ENCODE results near the gene WAC.
A peak's percentile ranks its signal among the peaks of the same experiment; 100 is the strongest.

Gene WAC

DNA sequence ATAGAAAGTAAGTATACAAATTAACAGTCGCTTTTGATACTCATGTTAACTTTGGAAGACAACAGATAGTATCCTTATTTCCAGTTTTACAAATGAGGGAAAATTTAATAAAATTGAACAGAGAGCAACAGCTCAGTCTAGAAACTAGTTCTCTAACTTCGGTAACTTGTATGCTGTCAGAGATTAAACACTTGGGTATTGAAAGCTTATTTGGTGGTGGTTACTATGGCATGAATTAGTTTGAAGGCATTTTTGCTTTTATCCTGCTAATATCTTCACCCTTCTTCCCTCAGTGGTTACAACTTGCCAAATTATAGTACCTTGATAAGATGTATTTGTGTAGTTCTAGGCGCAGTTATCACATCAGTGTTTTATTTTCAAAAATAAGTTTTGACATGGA lies 7.2 kb downstream of the WAC start:
- no peak overlapping the region for H3K4me3 Mint-ChIP-seq
- H3K4me1 Mint-ChIP-seq = peaks cover 65% of the 10 kb centered on the region
- H3K9me3 Mint-ChIP-seq = no peaks in the 10 kb centered on the region
- no peaks in the 10 kb centered on the region for H3K27me3 Mint-ChIP-seq
- no peak overlapping the region for H3K27ac Mint-ChIP-seq (ENCODE audit: low read depth)
- DNase-seq (ENCODE audit: low spot score in 2 of 2) (no peak), ATAC-seq (replicated peaks; ENCODE audit: extremely low read depth, poor library complexity, severe bottlenecking) (no peak)
- H3K36me3 Mint-ChIP-seq (ENCODE audit: insufficient read depth) = peaks cover 82% of the 10 kb centered on the region

DNA sequence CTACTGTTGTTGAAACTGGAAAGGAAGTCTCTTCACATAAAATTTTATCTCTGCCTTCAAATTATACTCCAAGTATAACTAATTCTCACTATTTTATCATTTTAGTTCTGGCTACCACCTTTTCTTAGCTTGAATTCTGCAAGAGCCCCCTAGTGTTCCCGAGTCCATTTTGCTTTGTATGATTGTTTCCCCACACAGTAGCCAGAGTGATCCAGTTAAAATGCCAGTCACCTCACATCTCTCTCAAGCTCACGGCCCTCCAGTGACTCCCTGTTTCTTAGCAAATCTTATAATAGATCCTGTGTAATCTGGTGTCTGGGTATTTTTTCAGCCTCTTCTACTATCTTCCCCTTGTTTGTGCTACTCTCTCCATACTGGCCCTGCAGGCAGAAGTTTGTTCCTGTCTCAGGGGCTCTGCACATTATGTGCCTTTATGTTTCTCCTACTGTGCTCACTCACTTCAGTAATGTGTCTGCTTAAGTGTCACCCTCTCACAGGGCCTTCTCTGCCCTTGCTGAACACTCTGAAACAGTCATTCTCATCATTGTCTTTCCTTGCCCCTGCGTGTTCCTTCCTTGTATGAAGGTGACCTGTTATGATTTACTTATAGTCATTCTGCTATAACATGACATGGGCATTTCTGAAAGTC lies 8.9 kb downstream of the WAC start:
- ATAC-seq (replicated peaks; ENCODE audit: extremely low read depth, poor library complexity, severe bottlenecking) (no peak), DNase-seq (ENCODE audit: low spot score in 2 of 2) (no peak)
- Mint-ChIP-seq H3K4me1 (peaks cover 59% of the 10 kb centered on the region), H3K27me3 (no peaks in the 10 kb centered on the region), H3K9me3 (no peaks in the 10 kb centered on the region), H3K27ac (ENCODE audit: low read depth) (no peak overlapping the region), H3K36me3 (ENCODE audit: insufficient read depth) (peaks cover 74% of the 10 kb centered on the region), H3K4me3 (peak overlapping the region; percentile 14)

DNA sequence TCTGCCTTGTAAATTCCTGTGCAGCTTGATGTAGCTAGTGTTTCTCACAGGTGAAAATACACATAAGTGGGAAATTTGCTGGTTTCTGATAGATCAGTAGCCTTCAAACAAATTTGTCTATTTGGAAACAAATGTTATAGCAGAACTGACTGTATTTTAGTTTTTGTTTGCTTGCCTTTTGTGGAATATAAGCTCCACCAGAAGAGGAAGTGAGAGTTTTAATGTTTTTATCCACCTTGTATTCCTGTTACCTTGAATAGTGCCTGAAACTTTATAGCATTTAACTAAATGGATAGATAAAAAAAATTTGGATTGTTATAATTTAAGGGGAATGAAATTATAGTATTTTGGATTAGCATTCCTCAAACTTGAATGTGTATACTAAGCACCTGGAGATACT lies 9.8 kb downstream of the WAC start:
- DNase-seq (ENCODE audit: low spot score in 2 of 2) (no peak), ATAC-seq (replicated peaks; ENCODE audit: extremely low read depth, poor library complexity, severe bottlenecking) (no peak)
- no peak overlapping the region for H3K27ac Mint-ChIP-seq (ENCODE audit: low read depth)
- H3K4me1 Mint-ChIP-seq = peaks cover 50% of the 10 kb centered on the region
- no peaks in the 10 kb centered on the region for H3K27me3 Mint-ChIP-seq
- no peaks in the 10 kb centered on the region for H3K9me3 Mint-ChIP-seq
- no peak overlapping the region for H3K4me3 Mint-ChIP-seq
- H3K36me3 Mint-ChIP-seq (ENCODE audit: insufficient read depth) = peaks cover 74% of the 10 kb centered on the region

DNA sequence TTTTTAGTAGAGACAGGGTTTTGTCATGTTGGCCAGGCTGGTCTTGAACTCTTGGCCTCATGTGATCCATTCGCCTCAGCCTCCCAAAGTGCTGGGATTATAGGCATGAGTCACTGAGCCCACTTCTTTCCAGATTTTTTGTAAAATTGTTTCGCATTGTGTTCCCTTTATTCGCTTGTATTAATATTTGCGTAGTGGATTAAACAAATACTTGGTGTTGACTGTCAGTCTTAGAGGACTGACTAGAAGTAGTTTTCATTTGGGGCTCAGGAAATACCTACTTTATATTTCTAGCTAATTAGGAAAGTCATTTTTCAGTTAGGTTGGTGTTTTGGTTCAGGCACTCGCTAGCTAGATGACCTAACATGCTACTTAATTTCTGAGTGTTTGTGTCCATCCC lies 11.1 kb downstream of the WAC start:
- Mint-ChIP-seq H3K27me3 (no peaks in the 10 kb centered on the region), H3K36me3 (ENCODE audit: insufficient read depth) (peaks cover 72% of the 10 kb centered on the region), H3K9me3 (no peaks in the 10 kb centered on the region), H3K4me3 (no peak overlapping the region), H3K4me1 (peaks cover 55% of the 10 kb centered on the region), H3K27ac (ENCODE audit: low read depth) (no peak overlapping the region)
- DNase-seq (ENCODE audit: low spot score in 2 of 2) = no peak
- ATAC-seq (replicated peaks; ENCODE audit: extremely low read depth, poor library complexity, severe bottlenecking) = no peak

DNA sequence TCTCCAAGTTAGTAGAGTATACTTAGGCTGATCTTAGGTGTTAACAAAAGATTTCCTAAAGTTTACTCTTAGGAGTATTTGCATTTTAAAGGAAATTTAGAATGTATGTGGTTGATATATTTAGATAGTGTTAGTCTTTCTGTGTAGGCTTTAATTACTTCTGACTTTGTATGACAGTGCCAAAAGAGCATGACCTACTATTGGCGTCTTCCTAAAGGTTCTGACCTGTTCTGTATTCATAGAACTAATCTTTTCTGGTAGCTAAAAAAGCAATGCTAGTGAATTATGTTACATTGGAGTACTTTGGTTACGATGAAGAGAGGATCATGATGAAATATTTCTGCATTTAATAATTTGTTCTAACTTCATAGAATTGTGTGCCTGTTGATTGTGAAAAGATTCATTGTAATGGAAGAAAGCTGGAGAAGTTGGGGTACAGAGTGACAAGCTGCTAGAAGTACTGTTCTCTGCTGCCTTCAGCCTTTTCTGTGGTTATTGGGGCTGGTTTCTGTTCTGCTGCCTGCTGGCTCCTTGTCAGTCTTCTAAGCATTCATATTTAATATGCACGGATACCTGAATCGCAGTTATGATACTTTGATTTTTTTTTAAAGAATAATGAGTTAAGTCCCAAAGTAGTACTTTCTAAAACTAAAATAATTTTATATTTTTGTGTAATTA lies 13.2 kb downstream of the WAC start:
- H3K9me3 Mint-ChIP-seq = no peaks in the 10 kb centered on the region
- H3K27ac Mint-ChIP-seq (ENCODE audit: low read depth) = no peak overlapping the region
- ATAC-seq (replicated peaks; ENCODE audit: extremely low read depth, poor library complexity, severe bottlenecking) = peak; percentile 57
- no peaks in the 10 kb centered on the region for H3K27me3 Mint-ChIP-seq
- H3K36me3 Mint-ChIP-seq (ENCODE audit: insufficient read depth) = peaks cover 74% of the 10 kb centered on the region
- peak overlapping the region; percentile 66 for H3K4me3 Mint-ChIP-seq
- peaks cover 66% of the 10 kb centered on the region for H3K4me1 Mint-ChIP-seq
- DNase-seq (ENCODE audit: low spot score in 2 of 2) = no peak

DNA sequence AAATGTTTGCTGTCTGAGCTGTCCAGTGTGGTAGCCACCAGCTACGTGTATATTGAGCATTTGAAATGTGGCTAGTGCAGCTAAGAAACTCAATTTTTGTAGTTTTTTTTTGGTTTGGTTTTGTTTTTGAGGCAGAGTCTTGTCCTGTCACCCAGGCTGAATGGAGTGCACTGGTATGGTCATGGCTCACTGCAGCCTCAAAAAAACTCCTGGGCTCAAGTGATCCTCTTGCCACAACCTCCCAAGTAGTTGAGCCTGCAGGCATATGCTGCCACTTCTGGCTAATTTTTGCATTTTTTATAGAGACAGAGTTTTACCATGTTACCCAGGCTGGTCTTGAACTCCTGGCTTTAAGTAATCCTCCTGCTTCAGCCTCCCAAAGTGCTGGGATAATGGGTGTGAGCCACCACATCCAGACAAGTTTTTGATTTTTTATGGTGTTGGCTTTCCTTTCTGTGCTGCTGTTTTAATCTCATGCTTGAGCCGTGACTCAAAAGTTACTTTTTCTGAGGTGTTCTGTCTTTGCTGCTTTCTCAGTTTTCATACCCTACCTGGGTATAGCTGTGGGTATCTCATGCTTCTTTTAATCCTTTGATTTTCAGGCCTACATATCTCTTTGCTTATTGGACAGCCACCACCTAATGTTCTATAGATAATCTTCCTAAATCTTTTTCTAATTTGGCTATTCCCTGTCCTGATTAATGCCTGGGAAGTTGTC lies 16.0 kb downstream of the WAC start:
- DNase-seq (ENCODE audit: low spot score in 2 of 2) = no peak
- H3K36me3 Mint-ChIP-seq (ENCODE audit: insufficient read depth) = peaks cover 74% of the 10 kb centered on the region
- no peaks in the 10 kb centered on the region for H3K27me3 Mint-ChIP-seq
- H3K27ac Mint-ChIP-seq (ENCODE audit: low read depth) = peak overlapping the region; percentile 72
- peak overlapping the region; percentile 67 for H3K4me3 Mint-ChIP-seq
- H3K9me3 Mint-ChIP-seq = no peaks in the 10 kb centered on the region
- H3K4me1 Mint-ChIP-seq = peaks cover 67% of the 10 kb centered on the region
- ATAC-seq (replicated peaks; ENCODE audit: extremely low read depth, poor library complexity, severe bottlenecking) = no peak

DNA sequence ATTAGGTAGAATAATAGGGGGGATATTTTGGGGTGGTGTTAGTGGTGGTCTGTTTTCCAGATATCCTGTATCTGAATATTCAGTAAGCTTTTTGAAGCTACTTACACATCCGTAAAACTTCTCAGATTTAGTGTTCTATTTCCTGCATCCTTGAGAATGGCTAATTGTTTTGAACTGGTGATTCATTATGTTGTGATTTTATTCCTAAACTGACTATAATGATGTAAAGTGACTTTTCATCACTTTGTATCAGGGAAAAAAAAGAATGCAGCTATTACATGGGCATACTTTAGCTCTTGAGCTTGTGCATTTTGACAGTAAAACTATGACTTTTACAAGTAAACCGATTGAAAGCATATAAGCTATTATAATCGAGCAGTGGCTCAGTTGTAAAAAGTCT lies 18.2 kb downstream of the WAC start:
- DNase-seq (ENCODE audit: low spot score in 2 of 2) = no peak
- Mint-ChIP-seq H3K27ac (ENCODE audit: low read depth) (peak overlapping the region; percentile 85), H3K4me1 (peaks cover 77% of the 10 kb centered on the region), H3K36me3 (ENCODE audit: insufficient read depth) (peaks cover 70% of the 10 kb centered on the region), H3K4me3 (peak overlapping the region; percentile 67), H3K27me3 (no peaks in the 10 kb centered on the region), H3K9me3 (no peaks in the 10 kb centered on the region)
- ATAC-seq (replicated peaks; ENCODE audit: extremely low read depth, poor library complexity, severe bottlenecking) = no peak

DNA sequence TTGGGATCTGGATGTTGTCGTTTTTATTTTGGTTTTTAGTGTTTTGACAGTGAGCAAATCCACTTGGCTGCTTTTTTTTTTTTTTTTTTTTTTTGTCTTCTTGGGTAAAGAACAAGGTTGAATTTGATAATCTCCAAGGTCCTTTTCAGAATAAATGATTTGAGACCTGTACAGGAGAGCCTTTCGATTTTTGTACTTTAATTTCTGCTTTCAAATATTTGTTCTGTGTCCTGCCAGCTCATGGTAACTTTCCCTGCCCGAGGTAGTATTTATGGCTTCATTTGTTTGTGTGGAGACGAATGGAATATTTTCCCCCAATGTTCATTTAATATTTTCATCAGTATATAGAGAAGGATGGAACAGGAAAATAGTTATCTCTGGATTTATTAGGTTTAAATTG lies 19.9 kb downstream of the WAC start:
- H3K36me3 Mint-ChIP-seq (ENCODE audit: insufficient read depth) = peaks cover 64% of the 10 kb centered on the region
- peak overlapping the region; percentile 85 for H3K27ac Mint-ChIP-seq (ENCODE audit: low read depth)
- peaks cover 85% of the 10 kb centered on the region for H3K4me1 Mint-ChIP-seq
- ATAC-seq (replicated peaks; ENCODE audit: extremely low read depth, poor library complexity, severe bottlenecking) = no peak
- peak overlapping the region; percentile 67 for H3K4me3 Mint-ChIP-seq
- no peak for DNase-seq (ENCODE audit: low spot score in 2 of 2)
- H3K27me3 Mint-ChIP-seq = no peaks in the 10 kb centered on the region
- no peaks in the 10 kb centered on the region for H3K9me3 Mint-ChIP-seq

DNA sequence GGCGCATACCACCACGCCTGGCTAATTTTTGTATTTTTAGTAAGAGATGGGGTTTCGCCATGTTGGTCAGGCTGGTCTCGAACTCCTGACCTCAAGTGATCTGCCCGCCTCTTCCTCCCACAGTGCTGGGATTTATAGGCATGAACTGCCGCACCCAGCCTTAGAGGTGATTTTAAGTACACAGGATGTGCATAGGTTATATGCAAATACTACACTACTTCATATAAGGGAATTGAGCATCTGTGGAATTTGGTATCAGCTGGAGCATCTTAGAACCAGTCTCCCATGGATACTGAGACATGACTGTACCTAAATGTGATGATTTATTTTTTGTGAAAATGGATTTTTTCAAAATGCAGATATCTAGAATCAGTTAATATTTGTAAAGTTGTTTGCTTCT lies 21.1 kb downstream of the WAC start:
- Mint-ChIP-seq H3K27ac (ENCODE audit: low read depth) (peak overlapping the region; percentile 29), H3K9me3 (no peaks in the 10 kb centered on the region), H3K27me3 (no peaks in the 10 kb centered on the region), H3K36me3 (ENCODE audit: insufficient read depth) (peaks cover 55% of the 10 kb centered on the region), H3K4me3 (no peak overlapping the region), H3K4me1 (peaks cover 84% of the 10 kb centered on the region)
- DNase-seq (ENCODE audit: low spot score in 2 of 2) (no peak), ATAC-seq (replicated peaks; ENCODE audit: extremely low read depth, poor library complexity, severe bottlenecking) (no peak)

DNA sequence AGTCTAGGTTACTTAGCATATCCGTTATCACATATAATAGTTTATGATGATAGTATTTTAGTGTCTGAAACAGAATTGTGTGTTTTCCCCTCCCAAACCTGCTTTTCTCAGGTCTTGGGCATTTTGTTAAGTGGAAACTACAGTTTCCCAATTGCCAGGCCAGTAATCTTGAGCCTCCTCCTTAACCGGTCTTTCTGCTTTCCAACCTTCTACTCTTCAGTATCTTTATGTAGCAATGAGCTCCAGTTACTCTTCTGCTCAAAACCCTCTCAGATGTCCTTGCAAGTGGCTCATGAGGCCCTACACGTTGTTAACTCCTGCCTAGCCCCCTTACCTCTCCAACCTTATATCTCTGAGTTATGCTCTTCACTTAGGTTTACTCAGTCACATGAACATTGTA lies 22.0 kb downstream of the WAC start:
- H3K9me3 Mint-ChIP-seq = no peaks in the 10 kb centered on the region
- peak overlapping the region; percentile 5 for H3K4me3 Mint-ChIP-seq
- no peak for DNase-seq (ENCODE audit: low spot score in 2 of 2)
- H3K27me3 Mint-ChIP-seq = no peaks in the 10 kb centered on the region
- ATAC-seq (replicated peaks; ENCODE audit: extremely low read depth, poor library complexity, severe bottlenecking) = no peak
- H3K27ac Mint-ChIP-seq (ENCODE audit: low read depth) = peak overlapping the region; percentile 17
- peaks cover 84% of the 10 kb centered on the region for H3K4me1 Mint-ChIP-seq
- peaks cover 51% of the 10 kb centered on the region for H3K36me3 Mint-ChIP-seq (ENCODE audit: insufficient read depth)

DNA sequence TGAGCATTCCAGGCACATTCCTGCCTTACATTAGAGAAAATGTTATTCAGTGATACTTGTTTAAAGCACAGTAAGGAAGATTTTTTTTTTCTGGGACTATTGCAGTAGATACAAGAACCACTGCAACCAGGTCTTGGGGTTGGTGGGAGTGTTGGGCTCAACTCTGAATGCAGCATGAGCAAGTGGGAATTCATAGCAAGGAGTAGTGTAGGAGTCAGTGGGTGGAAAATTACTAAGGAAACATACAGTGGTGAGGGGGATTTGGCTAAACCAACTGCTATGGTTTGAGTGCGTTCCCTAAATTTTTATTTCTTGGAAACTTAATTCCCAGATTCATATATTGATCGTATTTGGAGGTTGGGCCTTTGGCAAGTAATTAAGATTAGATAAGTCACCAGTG lies 22.4 kb downstream of the WAC start:
- no peak for ATAC-seq (replicated peaks; ENCODE audit: extremely low read depth, poor library complexity, severe bottlenecking)
- Mint-ChIP-seq H3K9me3 (no peaks in the 10 kb centered on the region), H3K36me3 (ENCODE audit: insufficient read depth) (peaks cover 49% of the 10 kb centered on the region), H3K27ac (ENCODE audit: low read depth) (no peak overlapping the region), H3K4me1 (peaks cover 84% of the 10 kb centered on the region), H3K27me3 (no peaks in the 10 kb centered on the region), H3K4me3 (peak overlapping the region; percentile 5)
- no peak for DNase-seq (ENCODE audit: low spot score in 2 of 2)

DNA sequence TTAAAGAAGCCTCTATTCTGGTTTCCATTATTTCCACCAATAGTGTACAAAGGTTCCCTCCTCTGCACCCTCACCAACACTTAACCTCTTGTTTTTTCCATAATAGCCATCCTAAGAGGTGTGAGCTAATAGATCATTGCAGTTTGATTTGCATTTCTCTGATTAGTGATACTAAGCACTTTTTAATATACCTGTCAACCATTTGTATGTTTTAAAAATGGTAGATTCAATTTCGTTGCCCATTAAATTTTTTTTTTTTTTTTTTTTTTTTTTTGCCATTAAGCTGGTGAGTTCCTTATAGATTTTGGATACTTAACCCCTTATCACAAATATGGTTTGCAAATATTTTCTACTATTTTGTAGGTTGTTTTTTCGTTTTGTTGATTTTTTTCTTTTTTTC lies 23.2 kb downstream of the WAC start:
- peaks cover 83% of the 10 kb centered on the region for H3K4me1 Mint-ChIP-seq
- H3K4me3 Mint-ChIP-seq = peak overlapping the region; percentile 5
- no peaks in the 10 kb centered on the region for H3K9me3 Mint-ChIP-seq
- no peaks in the 10 kb centered on the region for H3K27me3 Mint-ChIP-seq
- DNase-seq (ENCODE audit: low spot score in 2 of 2) (no peak), ATAC-seq (replicated peaks; ENCODE audit: extremely low read depth, poor library complexity, severe bottlenecking) (no peak)
- H3K27ac Mint-ChIP-seq (ENCODE audit: low read depth) = no peak overlapping the region
- H3K36me3 Mint-ChIP-seq (ENCODE audit: insufficient read depth) = peaks cover 46% of the 10 kb centered on the region

DNA sequence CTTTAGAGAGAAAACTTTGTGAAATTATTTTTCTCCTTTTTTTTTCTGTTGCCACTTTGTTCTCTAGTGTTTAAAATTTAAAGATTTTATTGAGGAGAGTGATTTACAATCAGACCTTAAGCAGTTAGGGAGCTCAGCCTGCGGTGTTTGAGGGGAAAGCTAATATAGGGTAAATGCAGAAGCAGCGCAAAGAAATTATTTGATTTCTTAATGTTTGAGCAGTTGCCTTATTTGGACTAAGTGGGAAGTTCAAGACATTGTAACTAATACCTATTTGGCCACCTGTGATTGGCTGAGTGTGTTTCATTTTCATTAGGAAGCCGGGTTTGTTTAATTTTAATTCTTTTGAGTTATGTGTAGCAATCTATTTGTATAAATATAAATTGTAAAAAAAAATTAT lies 25.3 kb downstream of the WAC start:
- Mint-ChIP-seq H3K27ac (ENCODE audit: low read depth) (no peak overlapping the region), H3K4me1 (peaks cover 68% of the 10 kb centered on the region), H3K4me3 (no peak overlapping the region), H3K36me3 (ENCODE audit: insufficient read depth) (peaks cover 40% of the 10 kb centered on the region), H3K27me3 (no peaks in the 10 kb centered on the region), H3K9me3 (no peaks in the 10 kb centered on the region)
- no peak for ATAC-seq (replicated peaks; ENCODE audit: extremely low read depth, poor library complexity, severe bottlenecking)
- DNase-seq (ENCODE audit: low spot score in 2 of 2) = no peak
